Measurements from ENCODE around the gene POLR2L.

DNA sequence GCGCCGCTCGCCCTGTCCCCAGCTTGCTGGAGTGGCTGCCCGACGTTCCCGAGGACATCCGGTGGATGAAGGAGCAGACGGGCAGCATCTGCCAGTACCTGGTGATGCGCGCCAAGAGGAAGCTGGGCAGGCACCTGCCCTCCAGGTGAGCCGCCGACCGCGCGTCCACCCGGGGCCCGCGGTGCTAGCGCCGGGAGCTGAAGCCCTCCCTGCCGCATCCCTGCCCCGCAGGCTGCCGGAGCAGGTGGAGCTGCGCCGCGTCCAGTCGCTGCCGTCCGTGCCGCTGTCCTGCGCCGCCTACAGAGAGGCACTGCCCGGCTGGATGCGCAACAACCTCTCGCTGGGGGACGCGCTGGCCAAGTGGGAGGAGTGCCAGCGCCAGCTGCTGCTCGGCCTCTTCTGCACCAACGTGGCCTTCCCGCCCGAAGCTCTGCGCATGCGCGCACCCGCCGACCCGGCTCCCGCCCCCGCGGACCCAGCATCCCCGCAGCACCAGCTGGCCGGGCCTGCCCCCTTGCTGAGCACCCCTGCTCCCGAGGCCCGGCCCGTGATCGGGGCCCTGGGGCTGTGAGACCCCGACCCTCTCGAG is 17.9 kb downstream of the POLR2L start:
- TF ChIP-seq, protein P1, sequence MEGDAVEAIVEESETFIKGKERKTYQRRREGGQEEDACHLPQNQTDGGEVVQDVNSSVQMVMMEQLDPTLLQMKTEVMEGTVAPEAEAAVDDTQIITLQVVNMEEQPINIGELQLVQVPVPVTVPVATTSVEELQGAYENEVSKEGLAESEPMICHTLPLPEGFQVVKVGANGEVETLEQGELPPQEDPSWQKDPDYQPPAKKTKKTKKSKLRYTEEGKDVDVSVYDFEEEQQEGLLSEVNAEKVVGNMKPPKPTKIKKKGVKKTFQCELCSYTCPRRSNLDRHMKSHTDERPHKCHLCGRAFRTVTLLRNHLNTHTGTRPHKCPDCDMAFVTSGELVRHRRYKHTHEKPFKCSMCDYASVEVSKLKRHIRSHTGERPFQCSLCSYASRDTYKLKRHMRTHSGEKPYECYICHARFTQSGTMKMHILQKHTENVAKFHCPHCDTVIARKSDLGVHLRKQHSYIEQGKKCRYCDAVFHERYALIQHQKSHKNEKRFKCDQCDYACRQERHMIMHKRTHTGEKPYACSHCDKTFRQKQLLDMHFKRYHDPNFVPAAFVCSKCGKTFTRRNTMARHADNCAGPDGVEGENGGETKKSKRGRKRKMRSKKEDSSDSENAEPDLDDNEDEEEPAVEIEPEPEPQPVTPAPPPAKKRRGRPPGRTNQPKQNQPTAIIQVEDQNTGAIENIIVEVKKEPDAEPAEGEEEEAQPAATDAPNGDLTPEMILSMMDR (IDR thresholded peaks at IDR 0.05), result no peak
- TF ChIP-seq POLR2A (IDR thresholded peaks at IDR 0.05), result no peak

Measured in uterus (tissue), 2 donors.